Mesenchymal stem cell (in vitro differentiated cells and primary cell): ENCODE measurements around the gene CCDC85B.
A peak's percentile ranks its signal among the peaks of the same experiment; 100 is the strongest.

Experiments used
- DNase-seq: peaks from one replicate; pipeline ENCODE4 v3.0.0-alpha.2; 2013
- H2AFZ ChIP-seq: one replicate; pipeline ENCODE4 v1.6.1; 2013; ENCODE audit warnings: low read depth, mild to moderate bottlenecking, control low read depth, inconsistent platforms, low read length, moderate library complexity
- H2AK5ac ChIP-seq: 2 replicates; pipeline ENCODE4 v1.6.1; 2013; ENCODE audit warnings: low read length, moderate library complexity, mild to moderate bottlenecking, inconsistent platforms; ENCODE audit not compliant: severe bottlenecking
- H2BK120ac ChIP-seq: one replicate; pipeline ENCODE4 v1.6.1; 2013; ENCODE audit warnings: low read depth, mild to moderate bottlenecking, inconsistent platforms, low read length, moderate library complexity
- H2BK12ac ChIP-seq, 2 experiments: one replicate each; pipeline ENCODE4 v1.6.1; 2013; ENCODE audit warnings: inconsistent platforms in 2 of 2, low read length in 2 of 2, mild to moderate bottlenecking in 2 of 2, moderate library complexity in 2 of 2, control low read depth in 1 of 2
- H2BK15ac ChIP-seq: one replicate; pipeline ENCODE4 v1.6.1; 2013; ENCODE audit warnings: mild to moderate bottlenecking, low read depth, inconsistent platforms; ENCODE audit not compliant: poor library complexity, severe bottlenecking
- H2BK5ac ChIP-seq: 2 replicates; pipeline ENCODE4 v1.6.1; 2013; ENCODE audit warnings: low read depth, mild to moderate bottlenecking, low read length, control low read depth, inconsistent platforms; ENCODE audit not compliant: poor library complexity, severe bottlenecking
- H3K14ac ChIP-seq, 2 experiments: one replicate each; pipeline ENCODE4 v1.6.1; 2013; ENCODE audit warnings: inconsistent platforms in 2 of 2, low read length in 2 of 2, control low read depth in 1 of 2, mild to moderate bottlenecking in 1 of 2, moderate library complexity in 1 of 2
- H3K18ac ChIP-seq, 2 experiments: one replicate each; pipeline ENCODE4 v1.6.1; 2013; ENCODE audit warnings: inconsistent platforms in 2 of 2, low read length in 2 of 2, control low read depth in 1 of 2, low read depth in 1 of 2, mild to moderate bottlenecking in 1 of 2
- H3K23ac ChIP-seq, 2 experiments: one replicate each; pipeline ENCODE4 v1.6.1; 2013; ENCODE audit warnings: inconsistent platforms in 2 of 2, low read length in 2 of 2, mild to moderate bottlenecking in 2 of 2, moderate library complexity in 2 of 2, control low read depth in 1 of 2
- H3K27ac ChIP-seq: 2 replicates; pipeline ENCODE4 v1.5.1; 2013; ENCODE audit warnings: mild to moderate bottlenecking, moderate library complexity, low read length, control low read depth, inconsistent platforms; ENCODE audit not compliant: poor library complexity, severe bottlenecking
- H3K27me3 ChIP-seq, 2 experiments: 2 replicates each; pipeline versions ENCODE4 v1.6.1 to v1.7.0; 2013; ENCODE audit warnings: low read length in 2 of 2, mild to moderate bottlenecking in 2 of 2, moderate library complexity in 2 of 2, control low read depth in 1 of 2, inconsistent platforms in 1 of 2; ENCODE audit not compliant: control insufficient read depth in 1 of 2, insufficient read depth in 1 of 2
- H3K36me3 ChIP-seq, 2 experiments: 2 replicates each; pipeline versions ENCODE4 v1.6.1 to v1.7.0; 2013; ENCODE audit warnings: low read length in 2 of 2, control low read depth in 1 of 2, inconsistent platforms in 1 of 2, low read depth in 1 of 2, mild to moderate bottlenecking in 1 of 2; ENCODE audit not compliant: insufficient read depth in 2 of 2, control insufficient read depth in 1 of 2
- H3K4ac ChIP-seq, 2 experiments: one replicate each; pipeline ENCODE4 v1.6.1; 2013; ENCODE audit warnings: inconsistent platforms in 2 of 2, low read length in 2 of 2, mild to moderate bottlenecking in 2 of 2, moderate library complexity in 2 of 2, control low read depth in 1 of 2, low read depth in 1 of 2
- H3K4me1 ChIP-seq: 2 replicates; pipeline ENCODE4 v1.6.1; 2013; ENCODE audit warnings: low read depth, low read length, control low read depth; ENCODE audit not compliant: control insufficient read depth, insufficient read depth
- H3K4me2 ChIP-seq: 2 replicates; pipeline ENCODE4 v1.6.1; 2013; ENCODE audit warnings: low read length, mild to moderate bottlenecking, inconsistent platforms; ENCODE audit not compliant: poor library complexity, severe bottlenecking
- H3K4me3 ChIP-seq, 2 experiments: 2 replicates each; pipeline versions ENCODE4 v1.5.1 to v1.7.0; 2013; ENCODE audit warnings: low read length in 2 of 2, mild to moderate bottlenecking in 2 of 2, control low read depth in 1 of 2, low read depth in 1 of 2; ENCODE audit not compliant: insufficient read depth in 1 of 2
- H3K79me1 ChIP-seq: replicated peaks from 2 replicates; pipeline ENCODE4 v1.6.1; 2013; ENCODE audit warnings: mild to moderate bottlenecking, control low read depth, low read length, inconsistent platforms; ENCODE audit not compliant: poor library complexity, severe bottlenecking
- H3K9ac ChIP-seq: 2 replicates; pipeline ENCODE4 v1.7.0; 2013; ENCODE audit warnings: mild to moderate bottlenecking, low read length, moderate library complexity
- H3K9me3 ChIP-seq: 2 replicates; pipeline ENCODE4 v1.7.0; 2013; ENCODE audit warnings: mild to moderate bottlenecking, low read length; ENCODE audit not compliant: control insufficient read depth
- H4K8ac ChIP-seq: one replicate; pipeline ENCODE4 v1.6.1; 2013; ENCODE audit warnings: inconsistent platforms, mild to moderate bottlenecking, low read length, moderate library complexity
- H4K91ac ChIP-seq: one replicate; pipeline ENCODE4 v1.6.1; 2013; ENCODE audit warnings: mild to moderate bottlenecking, low read length, inconsistent platforms
- WGBS: methylation state at CpG from one replicate; pipeline ENCODE4 v1.1.7; 2013; ENCODE audit warnings: mixed read lengths; 5-methylcytosine and 5-hydroxymethylcytosine counted together

CCDC85B gene

DNA sequence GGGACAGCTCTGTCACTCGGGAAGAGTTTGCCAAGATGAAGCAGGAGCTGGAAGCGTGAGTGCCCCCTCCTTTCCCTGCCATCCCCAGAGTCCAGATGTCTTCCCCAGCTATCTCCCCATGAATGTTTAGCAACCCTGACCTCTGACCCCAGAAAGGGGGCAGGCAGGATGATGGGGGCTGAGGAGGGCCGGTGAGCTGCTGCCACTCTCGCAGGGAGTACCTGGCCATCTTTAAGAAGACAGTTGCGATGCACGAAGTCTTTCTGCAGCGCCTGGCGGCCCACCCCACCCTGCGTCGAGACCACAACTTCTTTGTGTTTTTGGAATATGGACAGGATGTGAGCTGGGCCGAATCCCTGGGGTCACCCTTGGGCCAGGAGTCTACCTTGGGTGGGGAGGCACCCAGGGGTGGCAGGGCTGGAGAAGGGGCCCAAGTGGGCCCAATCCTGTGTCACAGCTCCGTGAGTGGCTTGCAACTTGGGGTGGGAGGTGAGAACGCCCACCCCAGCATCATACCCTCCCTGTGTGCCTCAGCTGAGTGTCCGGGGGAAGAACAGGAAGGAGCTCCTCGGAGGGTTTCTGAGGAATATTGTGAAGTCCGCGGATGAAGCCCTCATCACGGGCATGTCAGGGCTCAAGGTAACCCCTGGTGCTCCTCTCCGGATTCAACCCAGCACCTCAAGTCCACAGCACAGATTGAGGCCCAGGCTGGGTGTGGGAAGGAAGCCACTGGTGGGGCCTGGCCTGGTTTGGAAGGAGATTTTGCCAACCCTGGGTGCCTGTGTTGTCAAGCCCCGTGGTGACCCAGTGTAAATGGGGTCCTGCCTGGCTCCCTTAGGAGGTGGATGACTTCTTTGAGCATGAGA lies 40.0 kb upstream of the CCDC85B start:
- no peak overlapping the region for H4K8ac ChIP-seq
- H3K14ac ChIP-seq: no peak overlapping the region
- peaks cover 5% of the 10 kb centered on the region for H3K9me3 ChIP-seq
- H3K36me3 ChIP-seq: peaks cover 47 to 55% of the 10 kb centered on the region in 2 experiments
- H4K91ac ChIP-seq: no peak overlapping the region
- H3K4ac ChIP-seq: no peak overlapping the region
- no peak overlapping the region for H2AFZ ChIP-seq
- no peak overlapping the region for H2BK5ac ChIP-seq
- H3K4me2 ChIP-seq: no peak overlapping the region
- no peak overlapping the region for H2AK5ac ChIP-seq
- no peak overlapping the region for H3K18ac ChIP-seq
- H3K23ac ChIP-seq: no peak overlapping the region
- H3K9ac ChIP-seq: no peak overlapping the region
- peaks cover 22% of the 10 kb centered on the region for H3K4me1 ChIP-seq
- H3K27me3 ChIP-seq: no peaks in the 10 kb centered on the region
- no peak for DNase-seq
- 89% methylated on average over 20 of the region's 20 CpGs for WGBS
- peaks cover 5% of the 10 kb centered on the region for H3K79me1 ChIP-seq
- H3K4me3 ChIP-seq: no peak overlapping the region
- no peak overlapping the region for H3K27ac ChIP-seq
- H2BK15ac ChIP-seq: no peak overlapping the region
- no peak overlapping the region for H2BK12ac ChIP-seq
- H2BK120ac ChIP-seq: no peak overlapping the region

DNA sequence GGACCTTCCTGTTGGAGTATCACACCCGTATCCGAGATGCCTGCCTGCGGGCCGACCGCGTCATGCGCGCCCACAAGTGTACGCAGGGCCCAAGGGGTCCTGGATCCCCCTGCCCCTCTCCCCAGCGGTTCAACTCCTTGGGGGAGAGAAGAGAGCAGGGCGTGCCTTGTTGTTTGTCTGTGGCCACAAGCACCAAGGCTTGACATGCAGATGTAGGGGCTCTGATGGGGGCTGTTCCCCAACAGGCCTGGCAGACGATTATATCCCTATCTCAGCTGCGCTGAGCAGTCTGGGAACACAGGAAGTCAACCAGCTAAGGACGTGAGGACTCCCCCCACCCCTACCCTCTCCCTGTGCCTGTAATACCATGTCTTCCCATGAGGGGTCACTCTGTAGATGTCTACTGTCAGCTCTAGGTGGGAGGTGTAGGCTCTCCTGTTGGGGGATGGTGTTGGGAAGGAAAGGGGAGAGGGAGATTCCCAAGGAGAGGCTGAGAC lies 39.3 kb upstream of the CCDC85B start:
- Histone ChIP-seq H3K23ac (no peak overlapping the region), H3K36me3 (peaks cover 54 to 62% of the 10 kb centered on the region in 2 experiments)

DNA sequence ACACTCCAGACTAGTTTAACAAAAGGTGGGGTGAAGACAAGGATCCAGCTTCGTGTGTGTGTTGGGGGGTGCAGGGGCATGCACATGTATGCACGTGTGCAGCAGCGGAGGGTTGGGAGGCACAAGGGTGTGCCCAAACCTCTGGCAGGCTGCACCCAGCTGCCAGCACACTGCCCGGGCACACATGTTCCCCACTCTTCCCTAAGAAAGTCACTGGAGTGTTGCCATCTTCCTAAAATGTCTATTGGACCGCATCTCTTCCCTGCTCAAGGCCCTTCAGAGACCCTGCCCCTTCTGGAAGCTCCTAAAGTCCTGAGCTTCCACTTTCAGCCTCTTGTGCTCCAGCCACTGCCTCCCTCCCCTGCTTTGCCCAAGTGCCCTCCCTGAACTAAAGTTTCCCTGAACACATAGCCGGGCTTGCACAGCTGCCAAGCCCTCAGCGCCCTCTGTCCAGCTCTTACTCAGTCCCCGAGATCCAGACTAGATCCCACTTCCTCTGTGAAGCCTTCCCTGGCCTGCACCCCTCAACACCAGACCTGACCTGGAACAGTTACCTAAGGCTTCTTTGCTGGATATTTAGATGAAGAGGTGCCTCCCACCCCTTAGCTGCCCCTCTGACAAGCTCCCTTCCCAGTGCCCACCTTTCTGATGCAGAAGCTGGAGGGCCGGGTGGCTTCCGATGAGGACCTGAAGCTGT lies 38.5 kb upstream of the CCDC85B start:
- H3K23ac ChIP-seq: no peak overlapping the region
- no peak overlapping the region for H2AFZ ChIP-seq
- H2BK15ac ChIP-seq: no peak overlapping the region
- no peak overlapping the region for H2BK120ac ChIP-seq
- H3K4me3 ChIP-seq: no peak overlapping the region
- H3K14ac ChIP-seq: no peak overlapping the region
- H4K91ac ChIP-seq: no peak overlapping the region
- H3K79me1 ChIP-seq: peaks cover 5% of the 10 kb centered on the region
- peaks cover 5% of the 10 kb centered on the region for H3K9me3 ChIP-seq
- peaks cover 29% of the 10 kb centered on the region for H3K4me1 ChIP-seq
- H3K27ac ChIP-seq: no peak overlapping the region
- no peak overlapping the region for H2BK5ac ChIP-seq
- H3K18ac ChIP-seq: no peak overlapping the region
- H3K4me2 ChIP-seq: no peak overlapping the region
- peaks cover 57 to 63% of the 10 kb centered on the region in 2 experiments for H3K36me3 ChIP-seq
- H2BK12ac ChIP-seq: peak overlapping the region in 1 of 2 experiments; percentile 11
- no peak for DNase-seq
- no peak overlapping the region for H2AK5ac ChIP-seq
- no peak overlapping the region for H3K4ac ChIP-seq
- peak overlapping the region; percentile 39 for H4K8ac ChIP-seq
- 94% methylated on average over 10 of the region's 10 CpGs for WGBS
- H3K9ac ChIP-seq: no peak overlapping the region
- no peaks in the 10 kb centered on the region for H3K27me3 ChIP-seq

More for the DNA sequence above, 39.3 kb upstream of the CCDC85B start:
- no peak overlapping the region for H3K9ac ChIP-seq
- H2AFZ ChIP-seq: no peak overlapping the region
- no peak overlapping the region for H4K91ac ChIP-seq
- no peak overlapping the region for H3K4ac ChIP-seq
- H3K27me3 ChIP-seq: no peaks in the 10 kb centered on the region
- peaks cover 28% of the 10 kb centered on the region for H3K4me1 ChIP-seq
- H2AK5ac ChIP-seq: no peak overlapping the region
- no peak overlapping the region for H2BK120ac ChIP-seq
- H3K14ac ChIP-seq: no peak overlapping the region
- H3K27ac ChIP-seq: no peak overlapping the region
- H2BK15ac ChIP-seq: no peak overlapping the region
- 96% methylated on average over 13 of the region's 14 CpGs for WGBS
- no peak overlapping the region for H2BK12ac ChIP-seq
- no peak overlapping the region for H3K4me2 ChIP-seq
- H3K18ac ChIP-seq: no peak overlapping the region
- no peak overlapping the region for H3K4me3 ChIP-seq
- H3K9me3 ChIP-seq: peaks cover 5% of the 10 kb centered on the region
- H4K8ac ChIP-seq: peak overlapping the region; percentile 39
- peaks cover 5% of the 10 kb centered on the region for H3K79me1 ChIP-seq
- peak; percentile 33 for DNase-seq
- no peak overlapping the region for H2BK5ac ChIP-seq
